ENCODE measurements around the gene DUS1L. TPM values are rescaled to one million over a fixed set of nuclear protein-coding genes. Genes with fewer than 3 reads are reported as not detected.

Gene DUS1L
- total RNA-seq, 1 experiment from 2014 or later: 176 TPM

- intact Hi-C loops (cut with micrococcal nuclease): no loop called here
- ATAC-seq: no peak
- ChIA-PET RAD21 (ENCODE audit: low non-redundant PET in 1 of 2, low total read pairs in 2 of 2, uncharacterized antibody in 2 of 2, unreplicated experiment in 2 of 2) (no interaction called here), CTCF (no interaction called here), POLR2A (no interaction called here)
- H2AFZ ChIP-seq (ENCODE audit: low read depth, low read length, poor library complexity, severe bottlenecking): no peak overlapping the region
- H3K36me3 ChIP-seq (ENCODE audit: control insufficient read depth in 1 of 2, insufficient read depth in 2 of 2, low read length in 2 of 2): peaks cover 72 to 95% of the 10 kb centered on the region in 2 experiments
- TF ChIP-seq SP1 (IDR thresholded peaks at IDR 0.05; ENCODE audit: low read depth) (no peak), POLR2AphosphoS5 (IDR thresholded peaks at IDR 0.05; ENCODE audit: low read depth, low read length) (no peak), CEBPB (IDR thresholded peaks at IDR 0.05; ENCODE audit: low read depth) (no peak), RAD21 (IDR thresholded peaks at IDR 0.05; ENCODE audit: low read depth) (no peak), CBX3 (IDR thresholded peaks at IDR 0.05; ENCODE audit: low read depth) (no peak), JUND (IDR thresholded peaks at IDR 0.05) (no peak), EGR1 (IDR thresholded peaks at IDR 0.05; ENCODE audit: low read depth) (no peak), YY1 (IDR thresholded peaks at IDR 0.05; ENCODE audit: extremely low read depth, insufficient replicate concordance, low read depth, low read length) (no peak)
- DNase-seq (ENCODE audit: low read depth, low spot score): no peak
- H3K4me2 ChIP-seq (ENCODE audit: low read length): no peak overlapping the region
- H3K9me3 ChIP-seq (ENCODE audit: control insufficient read depth in 1 of 2, insufficient read depth in 1 of 2, low read depth in 1 of 2, low read length in 2 of 2): no peaks in the 10 kb centered on the region
- peaks cover 34% of the 10 kb centered on the region; the same call in 1 of the 2 replicates for H3K79me2 ChIP-seq (ENCODE audit: insufficient read depth, low read length)
- H3K27ac ChIP-seq (ENCODE audit: low read depth, low read length): no peak overlapping the region; the same call in 1 of the 2 replicates
- no peaks in the 10 kb centered on the region for H3K27me3 ChIP-seq (ENCODE audit: insufficient read depth, low read length)
- H3K4me1 ChIP-seq (ENCODE audit: control insufficient read depth in 1 of 2, insufficient read depth in 2 of 2, low read length in 2 of 2): no peaks in the 10 kb centered on the region
- H3K4me3 ChIP-seq (replicated peaks in 1 of 2; ENCODE audit: low read depth in 1 of 2, low read length in 2 of 2): no peak overlapping the region
- no peaks in the 10 kb centered on the region for H4K20me1 ChIP-seq (ENCODE audit: insufficient read depth)
- H3K9ac ChIP-seq (ENCODE audit: low read length): no peak overlapping the region
- H3K9me2 ChIP-seq (ENCODE audit: insufficient read depth): no peaks in the 10 kb centered on the region
- BruUV-seq (replicated peaks): no TSS peak
These were observed 18.1 kb upstream of the DUS1L start for GRCh38 chr17:82083533-82084359.

- Histone ChIP-seq H3K9me2 (ENCODE audit: insufficient read depth) (no peaks in the 10 kb centered on the region), H4K20me1 (ENCODE audit: insufficient read depth) (peaks cover 5% of the 10 kb centered on the region; the same call in 1 of the 2 replicates), H3K79me2 (ENCODE audit: insufficient read depth, low read length) (peaks cover 26% of the 10 kb centered on the region; the same call in 1 of the 2 replicates), H3K27me3 (ENCODE audit: insufficient read depth, low read length) (no peaks in the 10 kb centered on the region), H3K4me1 (ENCODE audit: control insufficient read depth in 1 of 2, insufficient read depth in 2 of 2, low read length in 2 of 2) (no peaks in the 10 kb centered on the region), H3K4me2 (ENCODE audit: low read length) (no peak overlapping the region), H2AFZ (ENCODE audit: low read depth, low read length, poor library complexity, severe bottlenecking) (no peak overlapping the region), H3K27ac (ENCODE audit: low read depth, low read length) (no peak overlapping the region), H3K36me3 (ENCODE audit: control insufficient read depth in 1 of 2, insufficient read depth in 2 of 2, low read length in 2 of 2) (peaks cover 72 to 88% of the 10 kb centered on the region in 2 experiments), H3K4me3 (replicated peaks in 1 of 2; ENCODE audit: low read depth in 1 of 2, low read length in 2 of 2) (no peak overlapping the region), H3K9ac (ENCODE audit: low read length) (no peak overlapping the region), H3K9me3 (ENCODE audit: control insufficient read depth in 1 of 2, insufficient read depth in 1 of 2, low read depth in 1 of 2, low read length in 2 of 2) (no peaks in the 10 kb centered on the region)
- ATAC-seq: no peak
- no peak for DNase-seq (ENCODE audit: low read depth, low spot score)
- POLR2A ChIA-PET: interaction anchor here (1.4 kb wide), 1 partner anchor 15 kb away, joined by 4 read pairs; the partner anchor contains the start of gene FASN
- RAD21 ChIA-PET (ENCODE audit: low non-redundant PET in 1 of 2, low total read pairs in 2 of 2, uncharacterized antibody in 2 of 2, unreplicated experiment in 2 of 2): no interaction called here
- intact Hi-C loops (cut with micrococcal nuclease): no loop called here
- CTCF ChIA-PET: no interaction called here
- TSS peak; percentile 42 for BruUV-seq (replicated peaks)
- no peak for TF ChIP-seq YY1 (IDR thresholded peaks at IDR 0.05; ENCODE audit: extremely low read depth, insufficient replicate concordance, low read depth, low read length)
- TF ChIP-seq SIN3A (IDR thresholded peaks at IDR 0.05; ENCODE audit: low read depth): no peak
- TF ChIP-seq ZFX (IDR thresholded peaks at IDR 0.05): no peak
- TF ChIP-seq MAX (IDR thresholded peaks at IDR 0.05): no peak
- TF ChIP-seq EZH2 (IDR thresholded peaks at IDR 0.05): no peak
- TF ChIP-seq REST (IDR thresholded peaks at IDR 0.05; ENCODE audit: low read depth): no peak
- no peak for TF ChIP-seq POLR2AphosphoS5 (IDR thresholded peaks at IDR 0.05; ENCODE audit: low read depth, low read length)
These were observed 17.4 kb upstream of the DUS1L start for GRCh38 chr17:82083009-82083408.
